Adrenal gland (tissue), 5 donors: ENCODE data around the gene SLC30A10.

Source experiments
- CTCF ChIP-seq, 6 experiments: fragments of 450-650 bp in 4 of 6; fragments of 200-600 bp in 2 of 6; sonication (generic) in 1 of 6; IDR thresholded peaks; 1 replicate in 5 of 6; 2 replicates in 1 of 6; pipeline versions ENCODE4 v1.5.1 to v1.8.0; 2016 to 2021; ENCODE audit warnings: antibody characterized with exemption in 6 of 6, mild to moderate bottlenecking in 2 of 6, moderate library complexity in 1 of 6
- POLR2A ChIP-seq, 2 donors: fragments of 450-650 bp; IDR thresholded peaks; one replicate each; pipeline ENCODE4 v1.6.1; 2017; ENCODE audit warnings: antibody characterized with exemption in 2 of 2, mild to moderate bottlenecking in 2 of 2, moderate library complexity in 1 of 2
- donor health status: DM: no; HTN: no; CAD: no.

- TF ChIP-seq CTCF (IDR thresholded peaks at IDR 0.05) (no peak), POLR2A (IDR thresholded peaks at IDR 0.05) (no peak)
These were observed 15.2 kb downstream of the SLC30A10 start for GRCh38 chr1:219913005-219913770.
